ENCODE data around the gene CYP1A2. TPM values are rescaled to one million over a fixed set of nuclear protein-coding genes. Genes with fewer than 3 reads are reported as not detected.

CYP1A2 gene
- total RNA-seq, 2 donors from 2014 or later, result not detected

- Histone ChIP-seq H3K4me1 (ENCODE audit: control insufficient read depth, insufficient read depth, low read length) (no peaks in the 10 kb centered on the region), H3K36me3 (ENCODE audit: control insufficient read depth, insufficient read depth, low read length) (no peaks in the 10 kb centered on the region), H3K4me3 (ENCODE audit: low read length) (no peak overlapping the region), H3K9me3 (ENCODE audit: control insufficient read depth, low read length) (no peaks in the 10 kb centered on the region), H3K9ac (ENCODE audit: extremely low read depth, low read length, poor library complexity, severe bottlenecking) (no peak overlapping the region), H3K27ac (ENCODE audit: low read depth, low read length) (no peak overlapping the region), H3K27me3 (ENCODE audit: control insufficient read depth, insufficient read depth, low read length, poor library complexity, severe bottlenecking) (peaks cover 40% of the 10 kb centered on the region)
- peaks cover 16% of the 10 kb centered on the region for H3K4me1 Mint-ChIP-seq
- peak overlapping the region; percentile 47 for H3K4me3 Mint-ChIP-seq
- no peaks in the 10 kb centered on the region for H3K36me3 Mint-ChIP-seq (ENCODE audit: low read depth)
- DNase-seq, result no peak
- peaks cover 75% of the 10 kb centered on the region for H3K27me3 Mint-ChIP-seq (ENCODE audit: insufficient read depth)
- no peak for TF ChIP-seq CTCF (conservative IDR thresholded peaks at IDR 0.05)
- H3K27ac Mint-ChIP-seq, result no peak overlapping the region
- peaks cover 16% of the 10 kb centered on the region for H3K9me3 Mint-ChIP-seq
Observed at GRCh38 chr15:74724570-74725224, 23.9 kb upstream of the CYP1A2 start.

GRCh38 chr15:74725225-74725774 is 23.3 kb upstream of the CYP1A2 start, which contains the start of gene CYP1A1:
Gene CYP1A1 (minus strand): TSS chr15:74725528. CDS start chr15:74723097, 2,431 bp downstream.
- no peaks in the 10 kb centered on the region for H3K36me3 ChIP-seq (ENCODE audit: control insufficient read depth, insufficient read depth, low read length)
- no peaks in the 10 kb centered on the region for H3K4me1 ChIP-seq (ENCODE audit: control insufficient read depth, insufficient read depth, low read length)
- 0 to 5% methylated on average over 1 to 5 of the region's 10 CpGs for WGBS, 2 experiments (ENCODE audit: insufficient coverage in 1 of 2, insufficient read length in 1 of 2)
- H3K27me3 ChIP-seq (ENCODE audit: control insufficient read depth, insufficient read depth, low read length, poor library complexity, severe bottlenecking), result peaks cover 38% of the 10 kb centered on the region
- H3K9me3 ChIP-seq (ENCODE audit: control insufficient read depth, low read length), result no peaks in the 10 kb centered on the region
- no peak for TF ChIP-seq CTCF (conservative IDR thresholded peaks at IDR 0.05)
- no peaks in the 10 kb centered on the region for H3K36me3 Mint-ChIP-seq (ENCODE audit: low read depth)
- peak within 1 kb of the TSS; percentile 47 for H3K4me3 Mint-ChIP-seq
- peaks cover 15% of the 10 kb centered on the region for H3K4me1 Mint-ChIP-seq
- DNase-seq, result peak; percentile 85
- H3K27ac ChIP-seq (ENCODE audit: low read depth, low read length), result no peak within 1 kb of the TSS
- H3K27me3 Mint-ChIP-seq (ENCODE audit: insufficient read depth), result peaks cover 77% of the 10 kb centered on the region
- no peak within 1 kb of the TSS for H3K27ac Mint-ChIP-seq
- H3K9me3 Mint-ChIP-seq, result peaks cover 16% of the 10 kb centered on the region
- H3K4me3 ChIP-seq (ENCODE audit: low read length), result peak within 1 kb of the TSS; percentile 75
- no peak within 1 kb of the TSS for H3K9ac ChIP-seq (ENCODE audit: extremely low read depth, low read length, poor library complexity, severe bottlenecking)

GRCh38 chr15:74725845-74726773 is 22.5 kb upstream of the CYP1A2 start:
- WGBS, 2 experiments (ENCODE audit: insufficient coverage in 1 of 2, insufficient read length in 1 of 2), result 6 to 12% methylated on average over 30 to 86 of the region's 86 CpGs
- Mint-ChIP-seq H3K4me3 (peak overlapping the region; percentile 47), H3K36me3 (ENCODE audit: low read depth) (no peaks in the 10 kb centered on the region), H3K4me1 (peaks cover 7% of the 10 kb centered on the region), H3K9me3 (peaks cover 16% of the 10 kb centered on the region), H3K27ac (no peak overlapping the region), H3K27me3 (ENCODE audit: insufficient read depth) (peaks cover 80% of the 10 kb centered on the region)
- H3K27ac ChIP-seq (ENCODE audit: low read depth, low read length), result no peak overlapping the region
- DNase-seq, result peak; percentile 83
- peak overlapping the region; percentile 75 for H3K4me3 ChIP-seq (ENCODE audit: low read length)
- peak; percentile 42 for TF ChIP-seq CTCF (conservative IDR thresholded peaks at IDR 0.05)
- H3K4me1 ChIP-seq (ENCODE audit: control insufficient read depth, insufficient read depth, low read length), result no peaks in the 10 kb centered on the region
- peaks cover 43% of the 10 kb centered on the region for H3K27me3 ChIP-seq (ENCODE audit: control insufficient read depth, insufficient read depth, low read length, poor library complexity, severe bottlenecking)
- H3K9ac ChIP-seq (ENCODE audit: extremely low read depth, low read length, poor library complexity, severe bottlenecking), result no peak overlapping the region
- no peaks in the 10 kb centered on the region for H3K36me3 ChIP-seq (ENCODE audit: control insufficient read depth, insufficient read depth, low read length)
- H3K9me3 ChIP-seq (ENCODE audit: control insufficient read depth, low read length), result no peaks in the 10 kb centered on the region
